ENCODE results near the gene CFAP100.

GRCh38 chr3:126390751-126391150 is 4.0 kb upstream of the CFAP100 start:
- TF ChIP-seq CTCF (IDR thresholded peaks at IDR 0.05), result no peak
- no peak for TF ChIP-seq POLR2A (IDR thresholded peaks at IDR 0.05)

Data from thyroid gland (tissue), 4 donors.